SIG-M5 (cell line): Measurements from ENCODE around the gene GZMM.
A peak's percentile ranks its signal among the peaks of the same experiment; 100 is the strongest.

Experiments used
- DNase-seq: peaks from one replicate; lab custom pipeline; 2025; lab: John Stamatoyannopoulos, UW

GZMM gene

DNA sequence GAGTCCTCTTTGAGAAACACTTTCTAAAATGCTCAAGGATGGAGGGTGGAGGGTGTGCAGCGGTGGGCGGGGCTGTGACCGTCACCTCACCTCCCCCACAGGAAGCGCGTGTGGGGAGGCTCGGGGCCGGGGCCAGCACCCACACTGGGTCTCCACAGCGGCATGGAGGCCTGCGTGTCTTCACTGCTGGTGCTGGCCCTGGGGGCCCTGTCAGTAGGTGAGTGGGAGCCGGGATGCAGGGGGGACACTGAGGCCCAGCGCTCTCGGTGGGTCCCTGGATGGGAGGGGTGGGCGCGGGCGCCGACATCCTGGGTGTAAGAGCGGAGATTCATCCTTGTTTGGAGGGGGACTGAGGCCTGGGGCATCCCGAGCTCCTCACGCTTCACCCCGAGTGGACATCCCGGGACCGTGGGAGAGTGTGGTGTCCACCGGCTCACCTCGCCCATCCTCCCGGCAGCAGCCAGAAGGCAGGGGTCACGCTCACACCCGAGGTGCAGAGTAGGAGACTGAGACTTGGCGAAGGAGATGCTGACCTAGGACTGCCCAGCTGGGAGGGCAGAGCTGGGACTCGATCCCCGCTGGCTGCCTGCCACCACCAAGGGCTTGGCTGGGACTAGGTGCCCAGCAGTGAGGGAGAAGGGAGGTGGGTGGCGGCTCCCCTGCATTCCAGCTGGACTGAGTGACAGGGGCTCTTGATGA lies at the start of gene GZMM:
TSS of gene GZMM (plus strand) at position 144 of the 699 bp plus-strand sequence. CDS start at position 163, 19 bp downstream.
- no peak for DNase-seq

DNA sequence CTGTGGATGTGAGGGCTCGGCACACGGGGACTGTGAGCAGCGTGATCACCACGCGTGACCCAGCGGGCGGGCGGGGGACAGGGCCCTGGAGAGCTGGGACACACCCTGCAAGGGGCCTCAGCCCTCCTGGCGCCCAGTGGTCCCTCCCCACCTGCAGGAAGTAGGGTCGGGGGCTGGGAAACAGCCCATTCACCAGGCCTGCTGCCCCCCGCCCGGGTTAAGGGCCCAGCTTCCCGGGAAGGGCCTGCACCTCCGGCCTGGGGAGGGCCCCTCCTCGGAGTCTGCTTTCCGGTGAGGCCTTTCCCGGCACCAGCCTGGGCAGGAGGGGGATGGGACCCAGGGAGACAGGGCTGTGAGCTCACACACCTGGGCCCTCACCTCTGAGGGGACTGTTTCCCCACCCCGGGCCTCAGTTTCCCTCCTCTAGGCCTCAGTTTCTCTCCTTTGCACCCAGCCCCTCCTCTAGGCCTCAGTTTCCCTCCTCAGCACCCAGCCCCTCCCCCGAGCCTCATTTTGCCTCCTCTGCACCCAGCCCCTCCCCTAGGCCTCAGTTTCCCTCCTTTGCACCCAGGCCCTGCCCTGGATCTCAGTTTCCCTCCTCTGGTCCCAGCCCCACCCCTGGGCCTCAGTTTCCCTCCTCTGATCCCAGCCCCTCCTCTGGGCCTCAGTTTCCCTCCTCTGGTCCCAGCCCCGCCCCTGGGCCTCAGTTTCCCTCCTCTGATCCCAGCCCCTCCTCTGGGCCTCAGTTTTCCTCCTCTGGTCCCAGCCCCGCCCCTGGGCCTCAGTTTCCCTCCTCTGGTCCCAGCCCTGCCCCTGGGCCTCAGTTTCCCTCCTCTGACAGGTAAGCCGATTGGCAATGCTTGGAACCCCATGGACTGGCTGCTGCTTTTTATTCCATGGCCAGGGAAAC lies 49.4 kb upstream of the GZMM start:
- DNase-seq = no peak

- no peak for DNase-seq
Measured at GRCh38 chr19:495081-495401, 48.8 kb upstream of the GZMM start.

GRCh38 chr19:495402-496111 lies 48.3 kb upstream of the GZMM start:
- no peak for DNase-seq

GRCh38 chr19:496112-496665 lies 47.7 kb upstream of the GZMM start, which contains the start of gene MADCAM1:
MADCAM1 (plus strand) TSS chr19:496486; CDS start chr19:496500, 14 bp downstream.
- no peak for DNase-seq

DNA sequence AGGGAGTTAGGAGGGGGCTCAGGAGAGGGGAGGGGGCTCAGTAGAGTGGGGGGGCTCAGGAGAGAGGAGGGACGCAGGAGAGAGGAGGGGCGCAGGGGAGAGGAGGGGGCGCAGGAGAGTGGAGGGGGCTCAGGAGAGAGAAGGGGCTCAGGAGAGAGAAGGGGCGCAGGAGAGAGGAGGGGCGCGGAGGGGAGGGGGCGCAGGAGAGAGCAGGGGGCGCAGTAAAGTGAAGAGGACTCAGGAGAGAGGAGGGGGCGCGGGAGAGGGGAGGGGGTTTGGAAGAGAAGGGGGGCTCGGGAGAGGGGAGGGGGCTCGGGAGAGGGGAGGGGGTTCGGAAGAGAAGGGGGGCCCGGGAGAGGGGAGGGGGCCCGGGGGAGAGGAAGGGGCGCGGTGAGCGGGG lies 46.9 kb upstream of the GZMM start:
- no peak for DNase-seq

- no peak for DNase-seq
Measured at GRCh38 chr19:497491-497868, 46.4 kb upstream of the GZMM start.

- no peak for DNase-seq
Measured at GRCh38 chr19:497869-498510, 45.9 kb upstream of the GZMM start.

DNA sequence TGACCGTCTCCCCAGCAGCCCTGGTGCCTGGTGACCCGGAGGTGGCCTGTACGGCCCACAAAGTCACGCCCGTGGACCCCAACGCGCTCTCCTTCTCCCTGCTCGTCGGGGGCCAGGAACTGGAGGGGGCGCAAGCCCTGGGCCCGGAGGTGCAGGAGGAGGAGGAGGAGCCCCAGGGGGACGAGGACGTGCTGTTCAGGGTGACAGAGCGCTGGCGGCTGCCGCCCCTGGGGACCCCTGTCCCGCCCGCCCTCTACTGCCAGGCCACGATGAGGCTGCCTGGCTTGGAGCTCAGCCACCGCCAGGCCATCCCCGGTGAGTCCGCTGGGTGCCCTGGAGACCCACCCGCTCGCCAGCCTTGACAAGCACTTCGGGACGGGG lies 45.4 kb upstream of the GZMM start:
- DNase-seq = no peak

DNA sequence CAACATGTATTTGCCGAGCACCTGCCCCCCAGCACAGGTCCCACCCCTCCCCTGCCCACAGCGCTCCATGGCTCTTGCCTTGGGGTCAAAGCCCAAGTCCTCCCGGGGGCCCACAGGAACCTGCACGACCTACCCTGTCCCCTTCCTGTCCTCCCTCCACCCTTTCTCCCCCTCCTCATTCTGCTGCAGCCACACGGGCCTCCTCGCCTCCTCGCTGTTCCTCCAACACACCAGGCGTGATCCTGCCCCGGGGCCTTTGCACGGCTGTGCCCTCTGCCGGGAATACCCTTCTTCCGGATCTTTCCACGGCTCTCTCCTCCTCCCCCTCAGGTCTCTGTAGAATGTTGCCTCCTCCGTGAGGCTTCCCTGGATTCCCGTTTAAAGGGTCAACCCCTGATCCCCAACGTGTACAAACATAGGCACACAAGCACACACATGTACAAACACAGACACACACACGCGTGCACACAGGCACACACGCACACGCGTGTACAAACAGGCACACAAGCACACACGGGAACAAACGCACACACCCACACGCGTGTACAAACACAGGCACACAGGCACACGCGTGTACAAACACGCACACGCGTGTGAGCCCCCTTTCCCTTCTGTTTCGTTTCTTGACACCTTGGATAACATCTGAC lies 44.8 kb upstream of the GZMM start:
- DNase-seq = no peak

DNA sequence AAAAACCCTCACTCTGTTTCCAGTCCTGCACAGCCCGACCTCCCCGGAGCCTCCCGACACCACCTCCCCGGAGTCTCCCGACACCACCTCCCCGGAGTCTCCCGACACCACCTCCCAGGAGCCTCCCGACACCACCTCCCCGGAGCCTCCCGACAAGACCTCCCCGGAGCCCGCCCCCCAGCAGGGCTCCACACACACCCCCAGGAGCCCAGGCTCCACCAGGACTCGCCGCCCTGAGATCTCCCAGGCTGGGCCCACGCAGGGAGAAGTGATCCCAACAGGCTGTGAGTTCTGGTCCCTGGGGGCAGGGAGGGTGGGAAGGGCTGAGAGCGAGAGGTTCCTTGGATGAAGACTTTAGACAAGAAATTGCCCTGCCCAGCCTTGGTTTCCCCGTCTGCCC lies 42.2 kb upstream of the GZMM start:
- no peak for DNase-seq

GRCh38 chr19:504616-505015 lies 39.2 kb upstream of the GZMM start:
- DNase-seq = no peak

DNA sequence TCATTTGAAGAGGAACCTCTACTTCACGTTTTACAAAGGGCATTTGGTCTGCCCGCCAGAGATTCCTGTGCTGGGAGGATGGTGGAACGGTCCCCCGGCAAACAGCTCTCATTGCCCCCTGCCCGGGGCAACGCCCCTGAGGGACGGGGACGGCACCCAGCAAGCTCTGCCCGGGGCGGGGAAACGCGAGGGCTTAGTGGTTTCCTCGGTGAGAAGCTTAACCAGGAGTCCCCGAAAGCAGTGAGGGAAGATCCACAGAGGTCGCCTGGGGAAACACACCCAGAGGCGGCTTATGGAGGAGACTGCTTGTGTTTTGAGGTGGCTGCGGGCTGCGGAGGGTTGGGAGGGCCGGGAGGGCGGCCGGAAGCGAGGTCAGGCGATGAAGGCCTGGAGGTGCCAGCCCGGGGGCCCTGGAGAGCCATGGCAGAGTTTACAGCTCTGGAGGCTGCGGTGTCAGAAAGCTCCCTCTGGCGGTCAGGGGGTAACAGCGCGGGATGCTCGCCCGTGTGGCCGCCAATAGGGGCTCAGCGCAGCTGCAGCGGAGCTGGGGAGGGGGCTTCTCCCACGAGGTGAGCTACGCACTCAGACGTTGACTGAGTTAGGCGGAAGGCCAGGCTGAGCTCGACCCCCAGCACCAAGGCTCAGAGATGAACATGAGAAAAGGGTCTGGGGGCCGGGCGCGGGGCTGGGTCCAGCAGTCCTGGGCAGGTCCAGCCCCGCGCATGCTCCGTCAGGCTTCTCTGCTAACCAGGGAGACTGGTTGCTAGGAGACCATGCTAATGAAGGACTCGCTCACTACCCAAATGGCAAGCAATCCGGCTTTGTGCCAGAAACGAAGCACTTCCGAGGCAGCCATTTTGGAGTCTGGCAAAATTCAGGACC lies 37.2 kb upstream of the GZMM start:
- DNase-seq = peak; percentile 95

GRCh38 chr19:507286-508203 lies 36.3 kb upstream of the GZMM start, which contains the start of gene TPGS1:
TPGS1 (plus strand) TSS chr19:507497; CDS start chr19:507507, 10 bp downstream.
- no peak for DNase-seq

DNA sequence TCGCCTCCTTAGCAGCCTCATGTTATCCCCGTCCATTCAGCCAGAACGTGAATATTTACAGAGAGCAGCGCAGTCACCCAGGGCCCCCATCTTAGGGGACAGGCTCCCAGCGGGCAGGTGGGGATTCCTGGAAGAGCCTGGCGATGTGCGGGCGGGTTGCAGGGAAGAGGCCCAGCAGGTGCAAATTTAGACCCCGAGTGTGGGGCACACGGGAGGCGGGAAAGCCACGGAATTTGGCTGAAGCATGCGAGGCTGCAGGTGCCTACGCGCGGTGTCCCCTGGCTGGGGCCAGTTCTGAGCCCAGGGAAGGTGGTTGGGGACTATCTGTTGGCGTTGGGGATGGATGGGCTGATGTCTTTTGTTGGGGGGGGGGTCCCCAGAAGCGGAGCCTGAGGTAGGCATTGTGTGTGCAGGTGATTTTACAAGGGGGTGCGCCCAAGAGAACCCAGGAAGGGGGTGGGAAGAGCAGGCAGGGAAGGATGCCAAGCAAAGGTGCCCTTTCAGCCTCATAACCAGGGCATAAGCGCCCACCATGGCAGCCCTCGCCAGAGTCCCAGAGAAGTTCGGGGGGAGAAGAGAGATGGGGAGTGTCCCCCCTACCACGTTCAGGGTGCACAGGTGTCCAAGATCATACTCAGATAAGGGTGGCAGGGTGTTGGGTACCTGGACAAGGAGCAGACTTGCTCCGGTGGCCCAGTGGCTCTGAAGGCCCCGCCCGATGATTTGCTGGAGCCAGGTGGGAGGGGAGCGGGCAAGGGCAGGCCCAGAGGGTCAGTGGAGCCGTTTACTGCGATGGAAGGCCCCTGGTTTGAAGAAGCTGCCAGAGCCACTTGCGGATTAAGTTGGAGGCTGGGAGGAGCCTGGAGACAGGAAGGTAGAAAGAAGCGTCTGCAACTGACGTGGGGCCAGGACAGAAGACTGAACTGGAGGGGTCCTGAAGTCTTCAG lies 35.4 kb upstream of the GZMM start:
- DNase-seq = no peak

DNA sequence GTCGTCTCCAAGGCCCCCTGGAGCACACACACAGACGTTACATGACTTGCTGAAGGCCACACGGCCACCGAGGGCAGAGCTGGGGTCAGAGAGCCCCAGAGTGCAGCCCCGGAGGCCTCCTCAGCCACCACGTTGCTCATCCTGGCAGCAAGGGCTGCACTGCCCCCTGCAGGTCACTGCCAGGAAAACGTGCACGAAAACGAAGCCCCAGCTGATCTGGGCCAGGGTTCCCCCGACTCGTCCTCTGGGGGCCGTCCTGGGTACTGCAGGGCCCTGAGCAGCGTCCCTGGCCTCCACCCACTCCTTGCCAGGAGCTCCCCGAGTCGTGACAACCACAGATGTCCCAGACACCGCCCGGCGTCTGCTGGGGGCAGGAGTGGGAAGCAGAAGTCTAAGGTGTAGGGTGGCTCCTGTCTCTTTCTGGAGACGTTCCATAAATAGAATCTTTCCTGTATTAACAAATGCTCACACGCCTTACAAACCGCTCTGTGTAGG lies 33.2 kb upstream of the GZMM start:
- DNase-seq = peak; percentile 47

- no peak for DNase-seq
Measured at GRCh38 chr19:511101-511851, 32.6 kb upstream of the GZMM start.
